SH-SY5Y (cell line): ENCODE data around the gene ZNF146.

ENCODE experiments used
- GATA2 ChIP-seq: IDR thresholded peaks from 2 replicates; pipeline ENCODE4 v1.6.1; 2011; ENCODE audit warnings: mild to moderate bottlenecking, low read depth, low read length
- GATA3 ChIP-seq: IDR thresholded peaks from 2 replicates; pipeline ENCODE4 v1.6.1; 2011; ENCODE audit warnings: low read depth, mild to moderate bottlenecking, low read length, moderate library complexity

Gene ZNF146

GRCh38 chr19:36258028-36258875 lies 43.3 kb downstream of the ZNF146 start:
- no peak for TF ChIP-seq GATA3

- TF ChIP-seq GATA2 = no peak
- TF ChIP-seq GATA3 = no peak
These were observed 44.3 kb downstream of the ZNF146 start for GRCh38 chr19:36259211-36259610.

- TF ChIP-seq GATA2 = no peak
- no peak for TF ChIP-seq GATA3
These were observed 50.2 kb downstream of the ZNF146 start for GRCh38 chr19:36265064-36265463.

- TF ChIP-seq GATA2 (no peak), GATA3 (no peak)
These were observed 51.0 kb downstream of the ZNF146 start for GRCh38 chr19:36265856-36266374.

- no peak for TF ChIP-seq GATA3
- no peak for TF ChIP-seq GATA2
These were observed 51.6 kb downstream of the ZNF146 start for GRCh38 chr19:36266375-36266961.

GRCh38 chr19:36267061-36267845 lies 52.3 kb downstream of the ZNF146 start:
- TF ChIP-seq GATA2 (no peak), GATA3 (no peak)
